BE2C (cell line): ENCODE data around the gene NEK11.

Source experiments
- DNase-seq: peaks from one replicate; pipeline ENCODE4 v3.0.0-alpha.2; 2020
- H3K27me3 ChIP-seq: fragments of 250-450 bp; sonication (Bioruptor Pico); 2 replicates; pipeline ENCODE4 v1.5.1; 2020; ENCODE audit warnings: mild to moderate bottlenecking
- H3K36me3 ChIP-seq: fragments of 250-450 bp; sonication (Bioruptor Pico); 2 replicates; pipeline ENCODE4 v1.5.1; 2020; ENCODE audit warnings: mild to moderate bottlenecking
- H3K4me1 ChIP-seq: fragments of 250-450 bp; sonication (Bioruptor Pico); 2 replicates; pipeline ENCODE4 v1.5.1; 2020
- H3K4me3 ChIP-seq: 2 replicates; pipeline ENCODE4 v1.5.1; 2011; ENCODE audit warnings: low read depth, low read length
- H3K9me3 ChIP-seq: fragments of 250-450 bp; sonication (Bioruptor Pico); 2 replicates; pipeline ENCODE4 v1.5.1; 2020
- TF ChIP-seq, protein P1 (sequence below): IDR thresholded peaks from 2 replicates; pipeline ENCODE4 v1.5.1; 2012; ENCODE audit warnings: mild to moderate bottlenecking, low read depth, low read length

The NEK11 gene

DNA sequence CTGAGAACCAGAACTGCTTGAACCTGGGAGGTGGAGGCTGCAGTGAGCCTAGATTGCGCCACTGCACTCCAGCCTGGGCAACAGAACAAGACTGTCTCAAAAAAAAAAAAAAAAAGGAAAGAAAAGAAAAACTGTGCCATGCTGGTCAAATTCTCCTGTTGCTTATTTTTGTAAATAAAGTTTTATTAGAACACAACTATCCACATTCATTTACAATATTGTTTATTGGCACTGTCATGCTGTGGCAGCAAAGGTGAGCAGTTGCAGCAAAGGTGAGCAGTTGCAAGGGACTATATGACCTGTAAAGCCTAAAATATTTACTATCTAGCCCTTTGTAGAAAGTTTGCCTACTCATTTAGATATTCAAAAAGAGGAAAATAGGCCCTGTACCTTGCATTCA, 18.4 kb upstream of the NEK11 start:
- no peaks in the 10 kb centered on the region for H3K27me3 ChIP-seq
- TF ChIP-seq, protein P1, sequence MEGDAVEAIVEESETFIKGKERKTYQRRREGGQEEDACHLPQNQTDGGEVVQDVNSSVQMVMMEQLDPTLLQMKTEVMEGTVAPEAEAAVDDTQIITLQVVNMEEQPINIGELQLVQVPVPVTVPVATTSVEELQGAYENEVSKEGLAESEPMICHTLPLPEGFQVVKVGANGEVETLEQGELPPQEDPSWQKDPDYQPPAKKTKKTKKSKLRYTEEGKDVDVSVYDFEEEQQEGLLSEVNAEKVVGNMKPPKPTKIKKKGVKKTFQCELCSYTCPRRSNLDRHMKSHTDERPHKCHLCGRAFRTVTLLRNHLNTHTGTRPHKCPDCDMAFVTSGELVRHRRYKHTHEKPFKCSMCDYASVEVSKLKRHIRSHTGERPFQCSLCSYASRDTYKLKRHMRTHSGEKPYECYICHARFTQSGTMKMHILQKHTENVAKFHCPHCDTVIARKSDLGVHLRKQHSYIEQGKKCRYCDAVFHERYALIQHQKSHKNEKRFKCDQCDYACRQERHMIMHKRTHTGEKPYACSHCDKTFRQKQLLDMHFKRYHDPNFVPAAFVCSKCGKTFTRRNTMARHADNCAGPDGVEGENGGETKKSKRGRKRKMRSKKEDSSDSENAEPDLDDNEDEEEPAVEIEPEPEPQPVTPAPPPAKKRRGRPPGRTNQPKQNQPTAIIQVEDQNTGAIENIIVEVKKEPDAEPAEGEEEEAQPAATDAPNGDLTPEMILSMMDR = no peak
- H3K4me1 ChIP-seq = no peaks in the 10 kb centered on the region
- DNase-seq = no peak
- peaks cover 17% of the 10 kb centered on the region for H3K36me3 ChIP-seq
- H3K9me3 ChIP-seq = no peaks in the 10 kb centered on the region
- no peak overlapping the region for H3K4me3 ChIP-seq

DNA sequence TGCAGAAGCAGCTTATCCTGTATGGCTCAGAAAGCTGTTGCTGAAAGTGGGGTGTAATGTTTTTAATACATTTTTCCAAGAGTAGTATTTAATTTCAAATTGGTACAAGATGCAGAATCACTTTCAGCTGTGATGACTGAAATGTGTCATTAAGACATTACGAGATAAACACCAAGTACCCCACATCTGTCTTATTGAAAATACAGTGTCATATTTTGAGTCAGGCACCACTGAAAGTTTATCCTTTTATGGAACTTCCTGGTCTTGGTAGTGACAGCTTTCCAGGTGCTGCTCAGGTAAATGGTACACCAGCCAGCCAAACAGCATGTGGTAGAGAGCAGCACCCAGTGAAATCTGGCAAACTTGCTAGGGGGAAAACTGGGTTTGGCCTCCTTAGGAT, 17.0 kb upstream of the NEK11 start:
- DNase-seq = no peak
- TF ChIP-seq, protein P1 = no peak
- Histone ChIP-seq H3K27me3 (no peaks in the 10 kb centered on the region), H3K4me1 (no peaks in the 10 kb centered on the region), H3K9me3 (no peaks in the 10 kb centered on the region), H3K36me3 (peaks cover 26% of the 10 kb centered on the region), H3K4me3 (no peak overlapping the region)

DNA sequence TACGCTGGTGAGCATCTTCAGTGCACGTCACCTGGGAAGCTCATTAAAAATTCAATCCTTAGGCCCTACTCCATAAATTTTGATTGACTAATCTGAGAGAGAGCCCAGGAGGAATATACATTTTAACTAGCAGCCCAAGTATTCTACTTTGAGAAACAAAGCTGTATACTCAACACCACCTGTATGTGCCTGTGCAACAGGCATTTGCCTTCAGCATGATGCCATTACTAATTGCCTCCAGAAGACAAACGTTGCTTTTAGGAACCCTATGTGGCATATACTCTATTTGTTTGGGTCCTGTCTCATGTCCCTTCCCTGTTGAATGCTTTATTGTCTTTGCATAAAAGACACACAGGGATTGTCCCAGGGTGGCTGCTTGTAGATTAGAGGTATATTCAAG, 7.7 kb upstream of the NEK11 start:
- Histone ChIP-seq H3K4me1 (no peaks in the 10 kb centered on the region; the same call in 1 of the 2 replicates), H3K9me3 (no peaks in the 10 kb centered on the region), H3K36me3 (peaks cover 34% of the 10 kb centered on the region), H3K27me3 (no peaks in the 10 kb centered on the region), H3K4me3 (no peak overlapping the region)
- TF ChIP-seq, protein P1 = no peak
- no peak for DNase-seq

DNA sequence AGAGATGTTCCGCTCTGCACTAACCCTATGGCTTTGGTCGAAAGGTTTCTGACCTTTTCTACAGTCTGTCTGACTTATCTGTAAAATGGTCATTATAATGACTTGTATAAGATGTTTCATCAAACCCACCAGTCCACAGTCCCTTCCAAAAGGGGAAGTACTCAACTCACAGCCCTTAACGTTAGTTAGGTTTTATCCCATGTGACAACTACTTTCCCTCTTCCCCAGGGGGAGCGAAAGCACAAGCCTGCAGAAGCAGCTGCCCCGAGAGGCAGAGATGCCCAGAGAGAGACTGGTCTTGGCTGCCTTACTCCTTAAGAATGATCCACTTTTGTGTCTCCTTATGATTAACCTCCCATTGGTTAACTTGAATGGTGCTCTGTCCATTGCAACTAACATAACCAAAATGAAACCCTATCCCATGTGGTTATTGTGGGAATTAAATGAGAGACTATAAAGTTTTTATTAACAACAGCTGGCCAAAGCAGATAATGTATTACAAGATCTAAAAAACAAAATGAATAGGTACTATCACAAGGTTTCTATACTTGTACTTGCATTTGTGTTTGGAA, 6.5 kb upstream of the NEK11 start:
- H3K9me3 ChIP-seq = no peaks in the 10 kb centered on the region
- no peak for DNase-seq

DNA sequence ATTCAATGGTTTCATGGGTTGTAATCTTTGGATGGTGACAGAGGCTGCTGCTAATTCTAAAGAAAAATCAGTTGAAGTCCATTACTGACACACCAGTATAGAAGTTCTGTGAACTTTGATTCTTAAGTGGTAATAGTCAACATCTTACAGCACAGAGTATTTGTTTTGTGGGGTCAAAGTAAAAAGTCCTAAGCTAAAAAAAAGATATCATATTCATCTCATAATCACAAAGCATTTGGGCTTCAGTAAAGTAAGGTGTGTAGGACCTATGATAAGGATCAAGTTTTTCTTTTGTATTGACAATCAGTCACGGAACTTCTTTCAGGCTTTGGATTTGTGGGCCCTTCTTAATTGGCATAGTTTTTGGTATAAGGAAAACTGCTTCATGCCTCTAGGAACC, 1.1 kb upstream of the NEK11 start:
- DNase-seq = no peak
- Histone ChIP-seq H3K4me1 (no peaks in the 10 kb centered on the region; the same call in 1 of the 2 replicates), H3K36me3 (no peaks in the 10 kb centered on the region; the same call in 1 of the 2 replicates), H3K4me3 (peak overlapping the region; percentile 86), H3K9me3 (no peaks in the 10 kb centered on the region), H3K27me3 (no peaks in the 10 kb centered on the region)
- TF ChIP-seq, protein P1 = no peak

More for the DNA sequence above, 6.5 kb upstream of the NEK11 start:
- Histone ChIP-seq H3K4me3 (no peak overlapping the region), H3K27me3 (no peaks in the 10 kb centered on the region), H3K36me3 (peaks cover 22% of the 10 kb centered on the region), H3K4me1 (no peaks in the 10 kb centered on the region; the same call in 1 of the 2 replicates)
- TF ChIP-seq, protein P1 = no peak

DNA sequence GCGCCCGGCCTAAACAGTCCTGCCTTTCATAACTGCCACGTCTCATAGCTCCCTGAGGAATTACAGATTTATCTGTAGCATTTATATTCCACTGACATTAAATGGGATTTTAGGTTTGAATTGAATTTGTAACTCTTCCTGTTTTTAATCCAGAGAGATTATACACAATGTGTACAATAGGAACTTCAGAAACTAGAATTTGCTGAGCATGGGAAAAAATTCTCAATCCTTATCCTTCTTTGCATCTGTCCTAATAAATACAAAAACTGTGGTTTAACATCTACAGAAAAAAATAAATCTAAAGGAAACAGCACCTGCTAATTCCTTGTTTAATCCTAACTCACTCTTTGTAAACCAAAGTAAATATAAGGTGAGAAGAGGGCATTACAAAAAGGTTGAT, 2.2 kb downstream of the NEK11 start:
- Histone ChIP-seq H3K36me3 (no peaks in the 10 kb centered on the region), H3K27me3 (no peaks in the 10 kb centered on the region), H3K4me3 (no peak overlapping the region), H3K9me3 (no peaks in the 10 kb centered on the region), H3K4me1 (no peaks in the 10 kb centered on the region; the same call in 1 of the 2 replicates)
- DNase-seq = no peak
- TF ChIP-seq, protein P1 = no peak
